ENCODE data around the gene MROH2A. TPM values are rescaled to one million over a fixed set of nuclear protein-coding genes. Genes with fewer than 3 reads are reported as not detected.

MROH2A gene
- total and polyA plus RNA-seq, 5 experiments from 2014 or later, result not detected

DNA sequence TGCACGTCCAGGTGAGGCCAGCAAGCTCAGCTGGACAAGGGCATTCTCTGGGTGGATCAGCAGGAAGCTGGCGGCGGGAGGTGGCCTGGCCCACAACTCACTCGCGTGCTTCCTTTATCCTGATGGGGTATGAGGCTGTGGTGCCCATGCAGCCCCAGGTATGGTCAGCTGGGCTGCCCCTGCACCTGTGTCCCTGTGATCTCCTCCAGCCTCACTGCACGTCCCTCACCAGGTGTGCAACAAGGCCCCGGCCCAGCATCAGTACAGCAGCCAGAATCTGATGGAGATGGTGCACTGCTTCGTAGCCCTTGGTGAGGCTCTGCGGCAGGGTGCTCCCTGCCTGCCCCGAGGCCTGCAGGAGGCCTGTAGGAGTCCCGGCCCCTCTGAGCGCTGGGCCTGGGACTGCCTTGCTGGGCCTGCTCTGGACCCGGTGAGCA, 17.6 kb downstream of the MROH2A start:
- no peak overlapping the region for H3K4me3 Mint-ChIP-seq
- peaks cover 0 to 6% (median 0%) of the 10 kb centered on the region in 4 donors for H3K4me1 Mint-ChIP-seq

DNA sequence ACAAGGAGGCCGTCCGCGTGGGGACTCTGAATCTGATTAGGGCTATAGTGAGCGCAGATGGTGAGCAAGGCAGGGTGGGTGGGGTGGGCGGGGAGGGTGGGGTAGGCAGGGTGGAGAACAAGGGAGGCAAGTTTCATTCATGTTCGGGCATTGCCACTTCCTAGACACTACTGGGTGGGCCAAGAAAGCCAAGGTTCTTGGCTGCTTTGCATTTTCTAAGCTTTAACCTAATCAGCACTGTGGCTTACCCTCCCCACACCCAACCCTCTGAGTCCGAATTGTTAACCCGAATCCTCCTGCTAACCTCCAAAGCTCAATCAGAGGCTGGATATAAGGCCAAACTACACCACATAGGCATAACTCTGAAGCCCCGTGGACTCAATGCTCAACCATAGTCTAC, 18.1 kb downstream of the MROH2A start:
- no peak overlapping the region for H3K4me3 Mint-ChIP-seq
- no peak overlapping the region for H3K27ac Mint-ChIP-seq
- ATAC-seq, result no peak
- H3K9me3 Mint-ChIP-seq, result peaks cover 0 to 4% (median 0%) of the 10 kb centered on the region in 9 donors
- peaks cover 0 to 7% (median 6%) of the 10 kb centered on the region in 5 donors for H3K27me3 Mint-ChIP-seq
- POLR2A ChIA-PET, result interaction anchor here (0.6 kb wide), 1 partner anchor 608 kb away, joined by 3 read pairs; no protein-coding TSS in a partner anchor
- no peak for DNase-seq
- H3K36me3 Mint-ChIP-seq, result no peaks in the 10 kb centered on the region
- peaks cover 0 to under 1% (median 0%) of the 10 kb centered on the region in 4 donors for H3K4me1 Mint-ChIP-seq

More for the DNA sequence above, 17.6 kb downstream of the MROH2A start:
- ATAC-seq (no peak), DNase-seq (no peak)
- Mint-ChIP-seq H3K9me3 (peaks cover 0 to 4% (median 0%) of the 10 kb centered on the region in 9 donors), H3K27me3 (peaks cover 0 to 6% (median 5%) of the 10 kb centered on the region in 5 donors), H3K36me3 (no peaks in the 10 kb centered on the region), H3K27ac (no peak overlapping the region)
- POLR2A ChIA-PET, result interaction anchor here (0.6 kb wide), 1 partner anchor 608 kb away, joined by 3 read pairs; no protein-coding TSS in a partner anchor

DNA sequence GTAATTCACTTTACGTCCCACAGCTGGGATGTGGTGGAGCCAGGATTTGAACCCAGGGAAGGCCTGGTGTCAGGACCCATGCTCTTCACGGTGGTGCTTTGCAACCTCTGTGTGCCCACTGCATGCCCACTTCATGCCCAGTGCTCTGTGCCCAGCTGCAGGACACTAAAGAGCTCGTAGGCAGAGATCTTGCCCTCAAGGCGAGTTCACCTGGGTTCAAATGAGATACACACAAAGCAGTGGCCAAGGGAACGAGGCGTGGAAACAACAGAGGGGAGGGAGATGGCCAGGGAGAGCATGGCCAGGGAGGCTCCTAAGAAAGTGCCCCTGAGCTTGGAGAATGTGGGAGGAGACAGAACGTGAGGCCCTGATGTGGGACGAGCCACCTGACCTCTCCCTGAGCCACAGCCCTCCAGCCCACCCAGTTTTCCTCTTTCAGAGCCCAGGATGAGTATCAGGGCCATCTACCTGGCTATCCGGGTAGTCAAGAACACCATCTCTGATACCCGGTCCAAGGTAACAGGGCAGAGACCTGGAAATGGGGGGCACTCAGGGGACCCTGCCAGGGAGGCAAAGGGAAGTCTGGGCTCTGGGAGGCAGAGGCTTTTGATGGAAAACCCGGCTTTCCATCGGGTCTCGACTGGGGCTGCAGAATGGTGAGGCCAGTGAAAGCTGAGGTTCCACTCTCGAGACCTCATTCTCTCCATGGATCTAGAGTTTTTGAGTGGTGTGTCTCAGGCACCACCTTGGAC, 20.4 kb downstream of the MROH2A start:
- Mint-ChIP-seq H3K4me1 (no peaks in the 10 kb centered on the region), H3K36me3 (no peaks in the 10 kb centered on the region), H3K27me3 (peaks cover 2 to 18% (median 15%) of the 10 kb centered on the region in 5 donors), H3K27ac (no peak overlapping the region), H3K4me3 (no peak overlapping the region), H3K9me3 (peaks cover 0 to 4% (median 0%) of the 10 kb centered on the region in 9 donors)
- POLR2A ChIA-PET, result no interaction called here
- peak in 2 of 10 donors; percentile 14 to 59 for DNase-seq
- no peak for ATAC-seq

DNA sequence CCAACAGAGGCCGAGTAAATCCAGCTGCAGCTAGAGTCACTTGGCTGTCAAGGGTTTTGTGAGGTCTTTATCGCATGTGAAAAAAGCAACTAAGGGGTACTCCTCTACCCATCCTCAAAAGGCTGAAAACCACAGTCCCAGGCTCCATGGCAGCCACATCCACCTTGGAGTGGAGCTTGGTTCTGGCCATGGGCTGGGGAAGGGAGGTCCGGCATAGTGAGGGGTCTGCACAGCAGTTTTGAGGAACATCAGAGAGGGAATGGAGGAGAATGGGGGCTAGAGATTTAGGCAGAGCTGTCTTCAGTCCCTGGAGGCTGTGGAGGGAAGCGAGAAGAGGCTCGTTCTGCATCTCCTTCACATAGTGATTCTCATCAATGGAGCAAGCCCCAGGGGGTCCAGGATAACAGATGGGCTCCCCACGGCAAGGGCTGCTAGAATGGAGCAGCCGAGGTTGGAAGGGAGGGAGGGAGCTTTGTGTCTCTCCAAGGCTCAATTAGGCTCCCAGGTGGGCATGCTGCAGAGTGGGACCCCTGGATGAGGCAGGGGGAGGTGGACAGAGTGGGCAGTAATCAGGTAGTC, 21.0 kb downstream of the MROH2A start:
- ATAC-seq, result no peak
- H3K36me3 Mint-ChIP-seq, result no peaks in the 10 kb centered on the region
- no peak overlapping the region for H3K27ac Mint-ChIP-seq
- peaks cover 2 to 24% (median 14%) of the 10 kb centered on the region in 5 donors for H3K27me3 Mint-ChIP-seq
- no peak overlapping the region for H3K4me3 Mint-ChIP-seq
- DNase-seq, result no peak
- POLR2A ChIA-PET, result no interaction called here
- no peaks in the 10 kb centered on the region for H3K4me1 Mint-ChIP-seq
- H3K9me3 Mint-ChIP-seq, result peaks cover 0 to 4% (median 0%) of the 10 kb centered on the region in 9 donors

DNA sequence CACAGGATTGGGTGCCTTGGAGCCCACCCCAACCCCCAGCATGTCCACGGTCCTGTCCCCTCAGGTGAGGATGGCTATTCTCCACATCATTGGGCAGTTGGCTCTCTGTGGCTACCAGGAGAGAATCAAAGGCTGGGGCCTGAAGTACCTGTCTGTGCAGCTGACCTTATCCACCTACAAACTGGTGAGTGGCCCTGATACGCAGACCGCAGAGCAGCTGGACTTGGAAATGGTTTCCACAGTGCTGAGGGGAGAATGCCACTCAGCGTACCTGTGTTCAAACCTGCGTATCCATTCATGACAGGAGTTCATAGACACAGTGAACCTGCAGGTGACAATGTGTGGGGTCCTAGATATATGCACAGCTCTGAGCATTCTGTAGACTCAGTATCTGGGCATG, 21.6 kb downstream of the MROH2A start:
- Mint-ChIP-seq H3K4me3 (no peak overlapping the region), H3K9me3 (peaks cover 0 to 4% (median 0%) of the 10 kb centered on the region in 9 donors), H3K4me1 (no peaks in the 10 kb centered on the region), H3K27me3 (peaks cover 5 to 28% (median 14%) of the 10 kb centered on the region in 5 donors), H3K36me3 (no peaks in the 10 kb centered on the region), H3K27ac (no peak overlapping the region)
- DNase-seq (peak in 1 of 10 donors; percentile 10), ATAC-seq (no peak)
- POLR2A ChIA-PET, result no interaction called here

DNA sequence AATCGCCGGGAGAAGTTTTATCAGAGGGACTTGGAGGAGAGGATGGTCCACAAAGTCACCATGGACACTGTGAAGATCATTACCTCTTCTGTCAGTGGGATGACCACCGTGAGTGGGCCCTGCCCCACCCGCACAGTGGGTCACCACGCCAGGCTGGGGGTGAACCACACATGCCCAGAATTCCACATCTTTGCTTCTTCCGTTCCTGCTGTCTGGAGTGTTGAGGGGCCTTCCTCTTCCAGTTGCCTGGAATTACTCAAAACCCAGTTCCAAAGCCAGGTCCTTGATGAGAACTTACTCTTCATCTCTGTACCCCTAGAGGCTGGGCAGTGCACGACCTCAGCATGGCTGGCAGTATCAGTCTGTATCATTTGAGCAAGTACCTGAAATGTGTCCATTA, 22.1 kb downstream of the MROH2A start:
- POLR2A ChIA-PET, result no interaction called here
- Mint-ChIP-seq H3K4me3 (no peak overlapping the region), H3K36me3 (no peaks in the 10 kb centered on the region), H3K27me3 (peaks cover 5 to 31% (median 14%) of the 10 kb centered on the region in 5 donors), H3K27ac (no peak overlapping the region), H3K9me3 (peaks cover 0 to 4% (median 0%) of the 10 kb centered on the region in 9 donors), H3K4me1 (no peaks in the 10 kb centered on the region)
- ATAC-seq (no peak), DNase-seq (peak in 1 of 10 donors; percentile 3)

DNA sequence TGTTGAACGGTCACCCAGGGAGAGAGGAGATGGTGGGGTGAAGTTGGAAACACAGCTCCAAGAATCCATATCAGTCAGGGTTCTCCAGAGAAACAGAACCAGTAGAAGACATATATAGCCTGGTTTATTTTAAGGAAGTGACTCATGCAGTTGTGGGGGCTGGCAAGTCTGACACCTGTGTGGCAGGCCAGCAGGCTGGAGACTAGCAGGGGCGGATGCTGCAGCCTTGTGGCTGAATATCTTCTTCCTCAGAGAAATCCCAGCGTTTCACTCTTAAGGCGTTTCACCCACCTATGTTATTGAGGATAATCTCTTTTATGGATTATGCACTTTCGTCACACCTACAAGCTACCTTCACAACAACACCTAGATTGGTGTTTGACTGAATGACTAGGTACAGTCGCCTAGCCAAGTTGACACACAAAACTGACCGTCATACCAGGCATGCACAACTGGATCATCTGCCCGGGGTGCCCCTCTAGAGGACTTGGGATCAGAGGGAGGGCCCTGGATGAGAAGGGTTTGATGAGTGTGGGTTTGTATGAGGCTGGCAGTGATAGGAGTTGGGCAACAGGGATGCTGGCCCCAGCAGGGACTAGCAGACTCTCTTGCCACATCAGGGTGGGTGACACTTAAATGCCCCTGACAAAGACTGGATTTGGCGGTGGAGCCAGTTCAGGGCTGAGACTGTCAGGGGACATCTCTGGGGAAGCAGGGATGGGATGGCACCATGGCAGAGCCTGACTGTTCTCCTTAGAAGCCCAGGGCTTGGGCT, 23.4 kb downstream of the MROH2A start:
- Mint-ChIP-seq H3K27me3 (peaks cover 5 to 31% (median 14%) of the 10 kb centered on the region in 5 donors), H3K36me3 (no peaks in the 10 kb centered on the region), H3K9me3 (peaks cover 0 to 4% (median 0%) of the 10 kb centered on the region in 9 donors), H3K27ac (no peak overlapping the region), H3K4me1 (no peaks in the 10 kb centered on the region), H3K4me3 (no peak overlapping the region)
- no peak for DNase-seq
- POLR2A ChIA-PET, result no interaction called here
- no peak for ATAC-seq

DNA sequence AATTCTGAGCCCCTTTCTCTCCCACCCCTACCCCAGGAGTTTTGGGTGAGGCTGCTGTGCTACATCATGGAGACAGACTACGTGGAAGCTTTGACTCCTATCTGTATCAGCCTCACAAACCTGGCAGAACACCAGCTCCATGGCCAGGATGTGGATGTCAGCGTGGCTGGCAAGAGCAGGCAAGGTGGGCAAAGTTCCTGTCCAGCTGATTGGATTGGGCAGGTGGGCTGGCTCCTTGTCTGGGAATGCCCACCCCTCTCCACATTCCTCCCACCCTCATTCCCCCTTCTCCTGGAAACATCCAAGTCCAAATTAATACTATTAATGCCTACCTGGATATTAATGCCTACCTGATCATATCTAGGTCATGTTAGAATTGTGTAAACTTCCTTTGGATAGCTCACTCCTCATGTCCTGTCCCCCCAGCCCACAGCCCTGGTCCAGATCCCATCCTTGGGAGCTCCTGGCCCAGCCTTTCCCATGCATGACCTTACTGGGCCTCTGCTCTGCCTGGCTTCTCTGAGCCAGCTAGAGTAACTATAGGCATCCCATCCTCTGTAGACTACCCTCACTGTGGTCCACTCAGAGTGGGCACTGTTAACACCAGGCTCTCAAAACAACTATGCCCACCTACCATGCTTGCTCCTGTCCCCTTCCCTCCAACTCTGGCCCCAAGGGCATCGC, 24.1 kb downstream of the MROH2A start:
- no peak overlapping the region for H3K4me3 Mint-ChIP-seq
- peaks cover 5 to 31% (median 14%) of the 10 kb centered on the region in 5 donors for H3K27me3 Mint-ChIP-seq
- no peak overlapping the region for H3K27ac Mint-ChIP-seq
- DNase-seq (no peak), ATAC-seq (no peak)
- POLR2A ChIA-PET, result no interaction called here
- H3K4me1 Mint-ChIP-seq, result no peaks in the 10 kb centered on the region
- H3K36me3 Mint-ChIP-seq, result no peaks in the 10 kb centered on the region
- peaks cover 0 to 4% (median 0%) of the 10 kb centered on the region in 9 donors for H3K9me3 Mint-ChIP-seq

DNA sequence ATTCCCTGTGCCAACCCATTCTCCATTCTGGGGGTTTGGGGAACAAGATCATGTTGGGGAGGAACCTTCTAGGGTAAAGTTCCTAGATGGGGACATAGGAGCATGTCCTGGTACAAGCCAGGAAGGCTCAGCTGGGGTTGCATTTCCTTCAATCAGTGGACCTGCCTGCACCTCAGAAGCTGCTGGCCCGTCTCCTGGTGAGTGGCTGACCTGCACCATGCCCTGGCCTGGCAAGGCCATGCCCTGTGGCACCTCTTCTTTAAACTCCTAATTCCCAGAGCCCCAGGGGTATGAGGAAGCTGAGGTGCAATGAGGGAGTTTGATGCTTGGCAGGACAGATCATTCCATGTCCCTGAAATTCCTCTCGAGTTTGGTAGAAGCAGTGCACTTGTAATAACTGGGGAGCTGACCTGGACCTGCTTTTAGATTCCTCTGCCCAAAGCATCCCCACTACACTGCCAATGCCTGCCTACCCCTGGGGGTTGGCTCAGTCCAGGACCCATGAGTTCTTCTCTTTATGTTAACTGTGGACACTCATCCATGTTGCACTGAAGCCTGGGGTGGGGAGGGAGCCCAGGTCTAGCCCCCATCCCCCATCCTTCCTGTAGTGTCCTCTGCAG, 25.3 kb downstream of the MROH2A start:
- DNase-seq, result no peak
- no peaks in the 10 kb centered on the region for H3K36me3 Mint-ChIP-seq
- POLR2A ChIA-PET, result no interaction called here
- no peaks in the 10 kb centered on the region for H3K4me1 Mint-ChIP-seq
- H3K9me3 Mint-ChIP-seq, result peaks cover 0 to 4% (median 0%) of the 10 kb centered on the region in 9 donors
- H3K4me3 Mint-ChIP-seq, result no peak overlapping the region
- peaks cover 5 to 29% (median 14%) of the 10 kb centered on the region in 5 donors for H3K27me3 Mint-ChIP-seq
- ATAC-seq, result no peak
- H3K27ac Mint-ChIP-seq, result no peak overlapping the region

DNA sequence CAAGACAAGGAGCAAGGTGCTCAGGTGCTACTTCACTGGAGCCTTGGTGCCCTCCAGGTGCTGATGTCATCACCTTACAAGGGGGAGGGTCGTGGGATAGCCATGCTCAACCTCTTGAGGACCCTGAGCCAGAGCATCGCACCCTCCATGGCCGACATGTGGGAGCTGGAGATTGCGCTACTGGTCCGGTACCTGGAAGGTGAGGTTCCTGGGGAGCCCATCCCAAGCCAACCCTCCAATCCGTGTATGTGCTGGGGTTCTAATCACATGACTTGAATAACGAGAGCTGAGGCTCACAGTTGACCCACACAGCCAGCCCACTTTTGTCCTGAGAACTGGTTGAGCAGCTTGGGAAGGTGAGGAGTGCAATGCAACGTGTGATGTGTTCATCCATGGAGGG, 25.9 kb downstream of the MROH2A start:
- peaks cover 5 to 30% (median 20%) of the 10 kb centered on the region in 5 donors for H3K27me3 Mint-ChIP-seq
- no peaks in the 10 kb centered on the region for H3K4me1 Mint-ChIP-seq
- no peaks in the 10 kb centered on the region for H3K36me3 Mint-ChIP-seq
- DNase-seq, result no peak
- no peak overlapping the region for H3K4me3 Mint-ChIP-seq
- no peak overlapping the region for H3K27ac Mint-ChIP-seq
- POLR2A ChIA-PET, result no interaction called here
- ATAC-seq, result no peak
- H3K9me3 Mint-ChIP-seq, result peaks cover 0 to 4% (median 0%) of the 10 kb centered on the region in 9 donors

DNA sequence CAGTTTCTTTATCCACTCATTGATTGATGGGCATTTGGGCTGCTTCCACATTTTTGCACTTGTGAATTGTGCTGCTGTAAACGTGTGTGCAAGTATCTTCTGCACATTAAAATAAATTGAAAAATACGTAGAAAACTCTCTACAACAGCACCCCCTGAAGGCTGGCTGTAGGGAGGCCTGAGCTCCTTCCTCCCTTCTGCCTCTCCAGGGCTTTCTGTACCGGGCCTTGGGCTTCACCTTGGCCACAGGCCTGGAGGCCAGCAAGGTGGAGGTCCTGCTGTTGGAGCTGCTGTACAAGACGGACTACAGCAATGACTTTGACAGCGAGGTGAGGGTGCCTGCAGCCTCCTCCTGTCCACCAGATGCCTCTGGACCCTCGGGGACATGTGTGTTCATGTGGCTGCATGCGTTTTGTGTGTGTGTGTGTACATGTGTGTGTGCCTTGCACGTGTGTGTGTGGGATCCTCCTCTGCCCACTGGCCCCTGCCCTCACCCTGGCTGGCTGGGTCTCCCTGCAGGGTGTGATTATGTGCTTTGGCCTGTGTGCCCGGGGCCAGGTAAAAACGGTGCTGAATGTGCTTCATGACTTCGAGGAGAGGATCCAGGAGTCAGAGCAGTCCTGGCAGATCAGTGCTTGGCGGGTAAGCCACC, 29.2 kb downstream of the MROH2A start:
- H3K36me3 Mint-ChIP-seq, result no peaks in the 10 kb centered on the region

More for the DNA sequence above, 29.2 kb downstream of the MROH2A start:
- Mint-ChIP-seq H3K4me3 (no peak overlapping the region), H3K27me3 (peaks cover 6 to 41% (median 22%) of the 10 kb centered on the region in 5 donors), H3K27ac (no peak overlapping the region), H3K9me3 (no peaks in the 10 kb centered on the region), H3K4me1 (no peaks in the 10 kb centered on the region)
- POLR2A ChIA-PET, result no interaction called here
- no peak for ATAC-seq
- DNase-seq, result peak in 1 of 10 donors; percentile 11
